Parathyroid adenoma (tissue), 2 donors: ENCODE data around the gene CD47.

Experiments used
- H2AFZ ChIP-seq: fragments of 300-600 bp; sonication (generic); one replicate; pipeline ENCODE4 v1.7.0; 2017; ENCODE audit warnings: antibody characterized with exemption, mild to moderate bottlenecking
- H3K27ac ChIP-seq: fragments of 300-600 bp; sonication (generic); one replicate; pipeline ENCODE4 v1.7.0; 2017
- H3K27me3 ChIP-seq: fragments of 300-600 bp; sonication (generic); one replicate; pipeline ENCODE4 v1.7.0; 2017; ENCODE audit warnings: low read length; ENCODE audit not compliant: control insufficient read depth, insufficient read depth
- H3K36me3 ChIP-seq: fragments of 300-600 bp; sonication (generic); one replicate; pipeline ENCODE4 v1.7.0; 2017; ENCODE audit warnings: low read length; ENCODE audit not compliant: control insufficient read depth, insufficient read depth
- H3K4me1 ChIP-seq: fragments of 300-600 bp; sonication (generic); one replicate; pipeline ENCODE4 v1.7.0; 2017; ENCODE audit warnings: control low read depth
- H3K4me2 ChIP-seq: fragments of 300-600 bp; sonication (generic); one replicate; pipeline ENCODE4 v1.7.0; 2017; ENCODE audit warnings: low read length
- H3K4me3 ChIP-seq: fragments of 300-600 bp; sonication (generic); one replicate; pipeline ENCODE4 v1.7.0; 2017; ENCODE audit warnings: low read depth, low read length
- H3K79me2 ChIP-seq: fragments of 300-600 bp; sonication (generic); one replicate; pipeline ENCODE4 v1.7.0; 2017; ENCODE audit warnings: control low read depth
- H3K9ac ChIP-seq: fragments of 300-600 bp; sonication (generic); one replicate; pipeline ENCODE4 v1.7.0; 2017; ENCODE audit warnings: mild to moderate bottlenecking
- H3K9me3 ChIP-seq: fragments of 300-600 bp; sonication (generic); one replicate; pipeline ENCODE4 v1.7.0; 2017; ENCODE audit warnings: low read length; ENCODE audit not compliant: control insufficient read depth
- TF ChIP-seq, protein P1 (sequence below): fragments of 300-600 bp; sonication (generic); IDR thresholded peaks from one replicate; pipeline ENCODE4 v1.7.0; 2017; ENCODE audit warnings: antibody characterized with exemption, mild to moderate bottlenecking
- donor health status: primary hyperparathyroidism.

Gene CD47

DNA sequence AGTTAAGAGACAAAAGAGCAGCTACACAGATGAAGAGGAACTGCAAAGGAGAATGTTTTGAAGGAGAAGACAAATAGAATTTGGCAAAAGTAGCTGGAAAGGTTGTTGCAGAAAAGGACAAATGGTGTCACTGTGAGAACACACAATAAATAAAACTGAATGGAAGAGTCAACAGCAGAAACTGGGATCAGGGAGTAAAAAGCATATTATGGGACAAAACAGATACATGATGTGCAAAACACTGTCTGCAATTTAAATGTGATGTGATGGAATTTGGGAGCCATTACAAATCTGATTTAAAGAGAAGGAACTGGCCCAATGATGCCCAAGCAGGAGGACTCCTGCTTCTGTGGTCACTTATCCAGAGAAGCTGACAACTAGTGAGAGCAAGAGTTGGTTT lies 46.1 kb downstream of the CD47 start:
- Histone ChIP-seq H3K4me2 (no peak overlapping the region), H3K4me1 (no peaks in the 10 kb centered on the region), H3K36me3 (no peaks in the 10 kb centered on the region), H3K4me3 (no peak overlapping the region), H3K27ac (no peak overlapping the region), H3K79me2 (no peaks in the 10 kb centered on the region), H3K9ac (no peak overlapping the region), H2AFZ (no peak overlapping the region), H3K9me3 (no peaks in the 10 kb centered on the region), H3K27me3 (no peaks in the 10 kb centered on the region)
- TF ChIP-seq, protein P1, sequence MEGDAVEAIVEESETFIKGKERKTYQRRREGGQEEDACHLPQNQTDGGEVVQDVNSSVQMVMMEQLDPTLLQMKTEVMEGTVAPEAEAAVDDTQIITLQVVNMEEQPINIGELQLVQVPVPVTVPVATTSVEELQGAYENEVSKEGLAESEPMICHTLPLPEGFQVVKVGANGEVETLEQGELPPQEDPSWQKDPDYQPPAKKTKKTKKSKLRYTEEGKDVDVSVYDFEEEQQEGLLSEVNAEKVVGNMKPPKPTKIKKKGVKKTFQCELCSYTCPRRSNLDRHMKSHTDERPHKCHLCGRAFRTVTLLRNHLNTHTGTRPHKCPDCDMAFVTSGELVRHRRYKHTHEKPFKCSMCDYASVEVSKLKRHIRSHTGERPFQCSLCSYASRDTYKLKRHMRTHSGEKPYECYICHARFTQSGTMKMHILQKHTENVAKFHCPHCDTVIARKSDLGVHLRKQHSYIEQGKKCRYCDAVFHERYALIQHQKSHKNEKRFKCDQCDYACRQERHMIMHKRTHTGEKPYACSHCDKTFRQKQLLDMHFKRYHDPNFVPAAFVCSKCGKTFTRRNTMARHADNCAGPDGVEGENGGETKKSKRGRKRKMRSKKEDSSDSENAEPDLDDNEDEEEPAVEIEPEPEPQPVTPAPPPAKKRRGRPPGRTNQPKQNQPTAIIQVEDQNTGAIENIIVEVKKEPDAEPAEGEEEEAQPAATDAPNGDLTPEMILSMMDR = no peak

DNA sequence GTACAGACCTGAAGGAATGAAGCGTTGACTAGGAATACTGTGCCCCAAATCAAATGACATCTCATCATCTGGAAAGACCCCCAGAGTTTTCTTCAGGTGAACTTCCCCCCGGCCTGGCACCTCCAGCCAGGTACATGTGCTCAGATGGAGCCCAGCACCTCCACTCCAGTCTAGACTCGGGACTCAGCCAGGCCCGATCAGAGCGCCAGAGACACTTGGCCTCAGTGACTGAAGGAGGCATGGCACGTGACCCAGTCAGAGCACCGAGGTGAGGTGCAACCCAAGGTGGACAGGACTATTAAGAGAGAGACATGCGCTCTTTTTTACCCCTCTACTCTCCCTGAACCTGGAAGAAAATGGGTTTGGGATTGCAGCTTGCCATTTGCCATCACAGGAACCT lies 48.5 kb downstream of the CD47 start:
- no peaks in the 10 kb centered on the region for H3K27me3 ChIP-seq
- no peaks in the 10 kb centered on the region for H3K79me2 ChIP-seq
- H3K9ac ChIP-seq = no peak overlapping the region
- H3K36me3 ChIP-seq = no peaks in the 10 kb centered on the region
- no peak overlapping the region for H3K27ac ChIP-seq
- H2AFZ ChIP-seq = no peak overlapping the region
- H3K9me3 ChIP-seq = no peaks in the 10 kb centered on the region
- TF ChIP-seq, protein P1 = no peak
- no peak overlapping the region for H3K4me3 ChIP-seq
- no peak overlapping the region for H3K4me2 ChIP-seq
- no peaks in the 10 kb centered on the region for H3K4me1 ChIP-seq

DNA sequence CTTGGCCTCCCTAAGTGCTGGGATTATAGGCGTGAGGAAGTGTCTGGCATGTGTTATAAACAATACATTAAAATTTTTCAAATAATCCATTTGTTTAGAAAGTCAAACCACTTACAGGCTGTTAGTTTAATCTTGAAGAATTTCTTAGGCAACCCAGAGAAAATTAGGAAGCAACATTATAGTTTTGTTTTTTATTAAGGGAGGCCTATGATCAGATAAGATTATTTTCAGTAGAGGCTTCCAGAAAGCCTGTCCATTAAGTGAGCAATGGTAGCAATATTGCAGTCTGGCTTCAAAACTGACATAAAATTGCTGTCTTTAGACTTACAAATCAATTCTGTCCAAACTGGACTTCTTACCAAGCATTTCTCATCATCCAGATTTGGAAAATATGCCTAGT lies 49.6 kb downstream of the CD47 start:
- Histone ChIP-seq H3K4me1 (no peaks in the 10 kb centered on the region), H3K79me2 (no peaks in the 10 kb centered on the region), H3K27me3 (no peaks in the 10 kb centered on the region), H3K4me3 (no peak overlapping the region), H3K9me3 (no peaks in the 10 kb centered on the region), H3K4me2 (no peak overlapping the region), H2AFZ (no peak overlapping the region), H3K9ac (no peak overlapping the region), H3K27ac (no peak overlapping the region), H3K36me3 (no peaks in the 10 kb centered on the region)
- TF ChIP-seq, protein P1 = no peak

DNA sequence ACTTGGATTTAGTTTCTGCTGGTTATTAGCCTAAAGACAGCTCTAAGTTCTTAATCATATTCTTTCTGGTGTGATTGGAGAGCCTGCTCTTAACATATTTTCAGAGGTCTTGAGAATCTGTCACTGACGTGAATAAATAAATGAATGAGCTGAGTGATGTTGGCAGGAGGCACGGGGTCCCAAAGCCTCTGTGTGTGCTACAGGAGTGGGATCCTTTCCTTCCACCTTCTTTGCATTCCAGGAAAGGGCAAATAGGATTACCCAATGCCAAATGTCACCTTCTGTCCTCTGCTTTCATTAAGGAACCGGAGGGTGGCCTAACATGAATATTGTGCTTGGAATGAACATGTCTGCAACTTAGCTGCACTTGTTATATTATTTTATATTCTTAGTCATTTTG lies 53.1 kb downstream of the CD47 start:
- H3K36me3 ChIP-seq = no peaks in the 10 kb centered on the region
- H3K79me2 ChIP-seq = no peaks in the 10 kb centered on the region
- no peaks in the 10 kb centered on the region for H3K27me3 ChIP-seq
- H2AFZ ChIP-seq = no peak overlapping the region
- TF ChIP-seq, protein P1 = no peak
- H3K4me3 ChIP-seq = no peak overlapping the region
- H3K27ac ChIP-seq = no peak overlapping the region
- no peaks in the 10 kb centered on the region for H3K9me3 ChIP-seq
- no peaks in the 10 kb centered on the region for H3K4me1 ChIP-seq
- no peak overlapping the region for H3K4me2 ChIP-seq
- no peak overlapping the region for H3K9ac ChIP-seq

DNA sequence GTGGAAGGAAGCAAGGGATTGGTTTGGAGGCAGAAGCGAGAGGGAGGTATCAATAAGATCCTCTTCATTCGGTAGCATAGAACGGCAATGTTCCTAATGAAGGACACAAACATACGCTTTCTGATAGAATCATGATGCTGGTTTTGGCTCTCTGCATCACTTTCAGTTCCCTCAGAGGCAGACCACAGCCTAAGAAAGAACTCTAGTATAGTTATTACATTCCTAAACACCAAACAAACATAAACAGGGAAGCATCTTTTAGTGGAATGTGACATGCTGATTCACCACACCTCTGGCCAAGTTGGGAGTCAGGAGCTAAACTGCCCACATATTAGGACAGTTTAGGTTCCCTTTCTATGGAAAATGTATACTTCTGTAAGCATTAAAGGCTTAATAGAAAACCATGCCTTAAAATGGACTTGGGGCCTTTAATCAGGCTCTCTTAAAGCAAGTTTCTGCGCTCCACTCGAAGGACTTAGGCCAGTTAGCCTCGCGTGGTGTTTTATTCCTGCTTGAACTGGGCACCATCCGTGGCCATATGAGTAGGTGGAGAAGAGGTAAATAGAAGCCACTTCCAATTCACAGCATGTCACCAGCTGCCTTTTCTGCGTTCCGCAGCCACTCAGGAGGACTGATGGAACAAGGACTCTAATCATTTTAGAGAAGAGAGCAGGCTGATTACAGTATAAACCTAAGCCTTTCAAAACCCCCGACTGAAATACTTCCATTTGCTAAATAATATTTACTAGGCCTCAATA lies 53.7 kb downstream of the CD47 start:
- H3K9ac ChIP-seq = no peak overlapping the region
- TF ChIP-seq, protein P1 = no peak
- no peaks in the 10 kb centered on the region for H3K27me3 ChIP-seq
- no peaks in the 10 kb centered on the region for H3K4me1 ChIP-seq
- H3K27ac ChIP-seq = no peak overlapping the region
- H2AFZ ChIP-seq = no peak overlapping the region
- H3K9me3 ChIP-seq = no peaks in the 10 kb centered on the region
- H3K79me2 ChIP-seq = no peaks in the 10 kb centered on the region
- H3K4me2 ChIP-seq = no peak overlapping the region
- H3K4me3 ChIP-seq = no peak overlapping the region
- H3K36me3 ChIP-seq = no peaks in the 10 kb centered on the region
